NB4 (cell line): ENCODE measurements around the gene CBLL1.

Source experiments
- MYC ChIP-seq: IDR thresholded peaks from 2 replicates; pipeline ENCODE4 v1.6.1; 2011; ENCODE audit warnings: low read depth, low read length
- POLR2A ChIP-seq: IDR thresholded peaks from 2 replicates; pipeline ENCODE4 v1.6.1; 2011; ENCODE audit warnings: mild to moderate bottlenecking; ENCODE audit not compliant: insufficient read length; ENCODE audit errors: extremely low read depth
- TF ChIP-seq, protein P1 (sequence below): IDR thresholded peaks from one replicate; pipeline ENCODE4 v1.5.1; 2012; ENCODE audit warnings: low read depth, low read length

DNA sequence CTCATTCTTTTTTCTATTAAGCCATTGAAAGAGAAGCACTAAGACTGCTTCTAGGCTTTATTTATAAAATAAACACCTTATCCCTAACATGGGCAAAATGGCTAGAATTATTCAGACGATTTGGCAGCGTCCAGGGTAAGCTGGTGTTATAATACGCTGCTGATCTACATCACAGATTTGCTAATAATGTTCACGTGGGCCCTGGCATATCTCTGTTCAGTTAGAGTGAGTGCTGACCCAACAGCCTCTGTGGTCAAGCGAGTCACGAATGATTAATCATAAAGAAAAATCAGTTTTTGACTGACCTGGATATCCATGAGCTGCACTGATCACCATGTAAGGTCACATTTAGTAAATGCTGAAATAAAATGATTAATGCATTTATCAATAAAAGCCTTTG lies 28.4 kb upstream of the CBLL1 start:
- TF ChIP-seq, protein P1, sequence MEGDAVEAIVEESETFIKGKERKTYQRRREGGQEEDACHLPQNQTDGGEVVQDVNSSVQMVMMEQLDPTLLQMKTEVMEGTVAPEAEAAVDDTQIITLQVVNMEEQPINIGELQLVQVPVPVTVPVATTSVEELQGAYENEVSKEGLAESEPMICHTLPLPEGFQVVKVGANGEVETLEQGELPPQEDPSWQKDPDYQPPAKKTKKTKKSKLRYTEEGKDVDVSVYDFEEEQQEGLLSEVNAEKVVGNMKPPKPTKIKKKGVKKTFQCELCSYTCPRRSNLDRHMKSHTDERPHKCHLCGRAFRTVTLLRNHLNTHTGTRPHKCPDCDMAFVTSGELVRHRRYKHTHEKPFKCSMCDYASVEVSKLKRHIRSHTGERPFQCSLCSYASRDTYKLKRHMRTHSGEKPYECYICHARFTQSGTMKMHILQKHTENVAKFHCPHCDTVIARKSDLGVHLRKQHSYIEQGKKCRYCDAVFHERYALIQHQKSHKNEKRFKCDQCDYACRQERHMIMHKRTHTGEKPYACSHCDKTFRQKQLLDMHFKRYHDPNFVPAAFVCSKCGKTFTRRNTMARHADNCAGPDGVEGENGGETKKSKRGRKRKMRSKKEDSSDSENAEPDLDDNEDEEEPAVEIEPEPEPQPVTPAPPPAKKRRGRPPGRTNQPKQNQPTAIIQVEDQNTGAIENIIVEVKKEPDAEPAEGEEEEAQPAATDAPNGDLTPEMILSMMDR, result no peak
- TF ChIP-seq POLR2A (no peak), MYC (no peak)
